ENCODE data around the gene NHSL1. TPM values are rescaled to one million over a fixed set of nuclear protein-coding genes. Genes with fewer than 3 reads are reported as not detected.

The NHSL1 gene
- polyA plus RNA-seq, 3 donors = 0.06 to 2.8 (median 0.51) TPM

- Histone ChIP-seq H3K27me3 (ENCODE audit: control insufficient read depth in 2 of 2, insufficient read depth in 2 of 2, low read length in 2 of 2) (no peaks in the 10 kb centered on the region), H3K9me3 (replicated peaks in 1 of 2; ENCODE audit: control insufficient read depth in 1 of 2, insufficient read depth in 1 of 2, low read length in 2 of 2) (no peaks in the 10 kb centered on the region), H3K4me3 (replicated peaks in 1 of 3; ENCODE audit: low read depth in 2 of 3, low read length in 3 of 3) (no peak overlapping the region), H3K4me1 (ENCODE audit: control insufficient read depth in 1 of 2, insufficient read depth in 2 of 2, low read length in 2 of 2) (peaks cover 6 to 13% of the 10 kb centered on the region in 2 donors), H3K36me3 (replicated peaks in 1 of 2; ENCODE audit: control insufficient read depth in 1 of 2, insufficient read depth in 2 of 2, low read length in 2 of 2) (no peaks in the 10 kb centered on the region), H2AFZ (ENCODE audit: insufficient read depth, low read depth, low read length, poor library complexity, severe bottlenecking) (no peak overlapping the region), H3K27ac (ENCODE audit: low read depth in 1 of 2, low read length in 2 of 2) (no peak overlapping the region), H3K79me2 (ENCODE audit: insufficient read depth, low read length) (no peaks in the 10 kb centered on the region), H3K9ac (ENCODE audit: insufficient read depth, low read length, poor library complexity, severe bottlenecking) (no peak overlapping the region), H3K4me2 (replicated peaks; ENCODE audit: extremely low read depth, low read length, poor library complexity, severe bottlenecking) (no peak overlapping the region), H4K20me1 (ENCODE audit: insufficient read depth, low read length) (no peaks in the 10 kb centered on the region)
- no peaks in the 10 kb centered on the region for H3K27me3 Mint-ChIP-seq (ENCODE audit: low read depth in 3 of 3)
- no peaks in the 10 kb centered on the region for H3K9me3 Mint-ChIP-seq
- H3K27ac Mint-ChIP-seq = no peak overlapping the region
- peaks cover 0 to 4% of the 10 kb centered on the region in 2 donors for H3K36me3 Mint-ChIP-seq
- no peak for DNase-seq
- peaks cover 14% of the 10 kb centered on the region for H3K4me1 Mint-ChIP-seq
- no peak for TF ChIP-seq CTCF (IDR thresholded peaks at IDR 0.05)
- no peak overlapping the region for H3K4me3 Mint-ChIP-seq
- intact Hi-C loops (cut with micrococcal nuclease) = loop anchor here in 1 of 2 donors (10.0 kb wide), 1 partner anchor 54 kb away; no protein-coding TSS in a partner anchor
- 100% methylated on average over 3 of the region's 3 CpGs for WGBS (ENCODE audit: insufficient coverage)
These were observed 48.3 kb downstream of the NHSL1 start for GRCh38 chr6:138451043-138451442.

DNA sequence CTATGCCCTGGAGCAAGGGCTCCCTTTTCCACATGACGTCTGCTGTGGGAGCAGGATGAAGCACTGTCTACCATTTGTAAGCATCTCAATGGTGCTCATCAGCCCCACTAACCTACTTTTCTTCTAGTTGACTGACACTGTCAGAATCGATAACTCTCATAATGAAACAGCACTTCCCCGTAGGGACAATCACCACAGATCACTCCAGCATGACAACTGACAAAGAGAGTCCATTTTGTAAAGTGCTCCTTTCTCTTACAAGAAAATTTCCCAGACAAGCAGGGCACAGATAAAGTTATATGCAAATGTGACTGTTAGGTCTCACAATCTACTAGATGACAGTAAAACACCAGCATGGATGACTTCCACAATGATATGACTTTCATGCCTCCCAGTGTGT, 48.8 kb downstream of the NHSL1 start:
- no peaks in the 10 kb centered on the region for H3K9me3 ChIP-seq (replicated peaks in 1 of 2; ENCODE audit: control insufficient read depth in 1 of 2, insufficient read depth in 1 of 2, low read length in 2 of 2)
- no peaks in the 10 kb centered on the region for H3K27me3 ChIP-seq (ENCODE audit: control insufficient read depth in 2 of 2, insufficient read depth in 2 of 2, low read length in 2 of 2)
- H3K4me1 ChIP-seq (ENCODE audit: control insufficient read depth in 1 of 2, insufficient read depth in 2 of 2, low read length in 2 of 2) = peaks cover 0 to 7% of the 10 kb centered on the region in 2 donors
- no peak overlapping the region for H3K4me2 ChIP-seq (replicated peaks; ENCODE audit: extremely low read depth, low read length, poor library complexity, severe bottlenecking)
- H3K4me3 ChIP-seq (replicated peaks in 1 of 3; ENCODE audit: low read depth in 2 of 3, low read length in 3 of 3) = no peak overlapping the region
- H3K79me2 ChIP-seq (ENCODE audit: insufficient read depth, low read length) = no peaks in the 10 kb centered on the region
- WGBS (ENCODE audit: insufficient coverage) = 79% methylated on average over 3 of the region's 3 CpGs
- no peaks in the 10 kb centered on the region for H3K36me3 ChIP-seq (replicated peaks in 1 of 2; ENCODE audit: control insufficient read depth in 1 of 2, insufficient read depth in 2 of 2, low read length in 2 of 2)
- Mint-ChIP-seq H3K4me1 (peaks cover 8% of the 10 kb centered on the region), H3K9me3 (no peaks in the 10 kb centered on the region), H3K27me3 (ENCODE audit: low read depth in 3 of 3) (no peaks in the 10 kb centered on the region), H3K4me3 (no peak overlapping the region), H3K36me3 (peaks cover 0 to 4% of the 10 kb centered on the region in 2 donors), H3K27ac (no peak overlapping the region)
- no peak overlapping the region for H3K9ac ChIP-seq (ENCODE audit: insufficient read depth, low read length, poor library complexity, severe bottlenecking)
- no peak for TF ChIP-seq CTCF (IDR thresholded peaks at IDR 0.05)
- intact Hi-C loops (cut with micrococcal nuclease) = loop anchor here in 1 of 2 donors (10.0 kb wide), 1 partner anchor 54 kb away; no protein-coding TSS in a partner anchor
- no peak overlapping the region for H3K27ac ChIP-seq (ENCODE audit: low read depth in 1 of 2, low read length in 2 of 2)
- H4K20me1 ChIP-seq (ENCODE audit: insufficient read depth, low read length) = no peaks in the 10 kb centered on the region
- DNase-seq = no peak
- H2AFZ ChIP-seq (ENCODE audit: insufficient read depth, low read depth, low read length, poor library complexity, severe bottlenecking) = no peak overlapping the region
